Measurements from ENCODE around the gene KIFC1.

The KIFC1 gene

DNA sequence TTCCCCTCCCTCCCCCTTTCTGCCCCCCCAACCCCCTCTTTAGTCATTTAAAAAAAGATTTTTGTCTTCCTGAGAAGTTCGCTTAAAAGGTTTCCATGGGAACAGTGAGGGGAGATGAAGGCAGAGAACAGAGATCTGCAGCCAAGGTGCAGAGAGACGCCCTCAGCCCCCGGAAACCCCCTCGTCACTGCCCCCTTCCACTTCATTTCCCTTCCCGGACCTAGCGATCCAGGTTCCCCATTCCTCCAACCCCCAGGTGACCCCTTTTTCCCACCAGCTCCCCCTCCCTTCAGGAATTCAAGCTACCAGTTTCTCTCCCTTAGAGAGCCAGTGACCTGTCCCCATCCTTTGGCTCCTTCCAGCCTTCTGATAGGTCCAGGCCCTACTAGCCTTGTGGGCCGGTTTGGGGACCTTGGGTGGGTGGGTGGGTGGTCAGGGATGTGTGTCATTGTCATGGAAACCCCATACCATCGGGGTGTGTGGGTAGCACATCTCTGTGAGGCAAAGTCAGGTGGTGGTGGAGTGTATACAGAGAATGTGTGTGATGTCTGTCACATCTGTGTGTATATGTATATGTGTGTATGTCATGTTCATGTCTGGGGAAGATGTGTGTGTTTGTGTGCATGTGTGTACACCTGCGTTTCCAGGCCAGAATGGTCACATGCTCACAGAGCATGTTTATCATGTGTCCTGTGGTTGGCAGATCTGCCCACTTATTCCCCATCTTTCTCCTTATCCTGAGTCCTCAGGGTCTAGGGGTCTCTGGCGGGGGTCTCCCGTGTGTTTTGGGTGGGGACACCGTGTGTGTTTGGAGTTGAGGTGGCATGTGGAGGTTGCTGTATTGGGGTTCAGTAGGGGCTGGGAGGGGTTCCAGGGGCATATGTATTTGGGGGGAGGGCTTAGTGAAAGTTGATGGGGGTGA is 35.2 kb downstream of the KIFC1 start:
- H3K27ac Mint-ChIP-seq: peak overlapping the region; percentile 93 to 98 (median 94)
- peaks cover 15% of the 10 kb centered on the region for H3K36me3 Mint-ChIP-seq (ENCODE audit: low read depth)
- no peaks in the 10 kb centered on the region for H3K9me3 Mint-ChIP-seq
- peak overlapping the region; percentile 88 to 91 (median 90) for H3K4me3 Mint-ChIP-seq
- H3K4me1 Mint-ChIP-seq: peaks cover 77% of the 10 kb centered on the region
- TF ChIP-seq, protein P1, sequence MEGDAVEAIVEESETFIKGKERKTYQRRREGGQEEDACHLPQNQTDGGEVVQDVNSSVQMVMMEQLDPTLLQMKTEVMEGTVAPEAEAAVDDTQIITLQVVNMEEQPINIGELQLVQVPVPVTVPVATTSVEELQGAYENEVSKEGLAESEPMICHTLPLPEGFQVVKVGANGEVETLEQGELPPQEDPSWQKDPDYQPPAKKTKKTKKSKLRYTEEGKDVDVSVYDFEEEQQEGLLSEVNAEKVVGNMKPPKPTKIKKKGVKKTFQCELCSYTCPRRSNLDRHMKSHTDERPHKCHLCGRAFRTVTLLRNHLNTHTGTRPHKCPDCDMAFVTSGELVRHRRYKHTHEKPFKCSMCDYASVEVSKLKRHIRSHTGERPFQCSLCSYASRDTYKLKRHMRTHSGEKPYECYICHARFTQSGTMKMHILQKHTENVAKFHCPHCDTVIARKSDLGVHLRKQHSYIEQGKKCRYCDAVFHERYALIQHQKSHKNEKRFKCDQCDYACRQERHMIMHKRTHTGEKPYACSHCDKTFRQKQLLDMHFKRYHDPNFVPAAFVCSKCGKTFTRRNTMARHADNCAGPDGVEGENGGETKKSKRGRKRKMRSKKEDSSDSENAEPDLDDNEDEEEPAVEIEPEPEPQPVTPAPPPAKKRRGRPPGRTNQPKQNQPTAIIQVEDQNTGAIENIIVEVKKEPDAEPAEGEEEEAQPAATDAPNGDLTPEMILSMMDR (IDR thresholded peaks at IDR 0.05; ENCODE audit: unreplicated experiment in 3 of 3): no peak
- H3K27me3 Mint-ChIP-seq (ENCODE audit: low read depth): no peaks in the 10 kb centered on the region

DNA sequence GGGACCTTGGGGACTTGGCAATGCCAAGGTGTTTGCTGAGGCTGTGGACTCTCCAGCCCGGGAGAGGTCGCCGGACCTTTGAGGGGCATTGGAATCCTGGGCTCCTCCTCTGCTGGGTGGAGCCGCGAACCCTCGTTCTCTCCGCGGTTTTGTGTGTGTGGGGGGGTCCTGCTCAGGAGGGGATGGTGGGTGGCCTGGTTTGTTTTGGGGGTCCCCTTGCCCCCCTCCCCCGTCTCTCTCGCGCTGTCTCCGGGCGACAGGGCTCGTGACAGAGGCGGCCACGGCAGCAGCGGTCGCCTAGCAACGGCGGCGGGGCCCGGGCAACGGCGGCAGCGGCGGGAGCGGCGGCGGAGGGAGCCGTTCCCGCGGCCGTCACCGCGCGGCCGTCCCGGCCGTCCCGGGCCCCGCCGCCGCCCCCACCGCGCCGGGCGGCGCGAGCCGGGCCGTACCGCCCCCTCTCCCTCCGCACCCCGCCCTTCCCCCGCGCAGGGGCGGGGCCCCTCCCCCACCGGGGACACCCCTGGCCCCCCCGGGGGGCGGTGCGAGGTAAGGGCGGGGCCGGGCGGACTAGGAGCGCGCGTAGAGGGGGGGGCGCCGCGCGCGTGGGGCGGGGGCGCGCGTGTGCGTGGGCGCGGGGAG is 36.1 kb downstream of the KIFC1 start:
- Mint-ChIP-seq H3K9me3 (no peaks in the 10 kb centered on the region), H3K4me3 (peak overlapping the region; percentile 88 to 91 (median 90)), H3K27me3 (ENCODE audit: low read depth) (no peaks in the 10 kb centered on the region), H3K4me1 (peaks cover 84% of the 10 kb centered on the region), H3K36me3 (ENCODE audit: low read depth) (peaks cover 15% of the 10 kb centered on the region), H3K27ac (peak overlapping the region; percentile 93 to 98 (median 94))
- TF ChIP-seq, protein P1 (IDR thresholded peaks at IDR 0.05; ENCODE audit: unreplicated experiment in 3 of 3): no peak

DNA sequence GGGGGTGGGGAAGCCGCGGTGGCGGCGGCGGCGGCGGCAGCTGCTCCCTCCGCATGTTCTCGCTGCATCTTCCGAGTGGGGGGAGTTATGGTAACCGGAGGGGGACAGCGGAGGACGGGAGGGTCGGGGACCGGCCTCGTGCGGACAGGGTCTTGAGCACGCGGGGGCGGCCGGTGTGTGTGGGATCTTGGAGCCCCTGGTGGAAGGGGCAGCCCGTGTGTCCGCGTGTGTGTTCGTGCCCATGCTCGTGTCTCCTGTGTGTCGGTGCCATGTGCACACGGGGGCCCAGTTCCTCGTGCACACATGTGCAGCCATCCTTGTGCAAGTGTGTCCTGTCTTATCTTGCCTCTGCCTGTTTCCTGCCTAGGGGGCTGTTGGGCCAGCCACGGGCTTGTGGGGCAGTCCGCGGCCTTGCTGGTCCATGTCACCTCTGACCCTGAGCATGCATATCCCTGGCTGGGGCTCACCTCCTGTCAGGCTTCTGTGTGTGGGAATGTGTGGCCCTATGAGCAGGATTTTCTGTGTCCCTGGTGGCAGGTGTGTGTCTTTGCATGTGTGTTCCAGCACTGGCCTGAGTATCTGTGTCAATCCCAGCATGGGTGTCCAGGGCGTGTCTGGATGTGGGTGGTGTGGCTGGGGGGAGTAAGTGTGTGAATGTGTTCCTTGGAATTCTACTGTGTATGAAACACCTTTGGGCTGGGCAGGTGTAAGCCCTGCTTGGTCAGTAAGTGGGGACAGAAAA is 36.8 kb downstream of the KIFC1 start:
- Mint-ChIP-seq H3K4me3 (peak overlapping the region; percentile 92), H3K27me3 (ENCODE audit: low read depth) (no peaks in the 10 kb centered on the region), H3K36me3 (ENCODE audit: low read depth) (peaks cover 8% of the 10 kb centered on the region), H3K27ac (peak overlapping the region; percentile 62 to 90 (median 90)), H3K9me3 (no peaks in the 10 kb centered on the region), H3K4me1 (peaks cover 83% of the 10 kb centered on the region)
- TF ChIP-seq, protein P1 (IDR thresholded peaks at IDR 0.05; ENCODE audit: unreplicated experiment in 3 of 3): peak; percentile 29 to 45 (median 40)

DNA sequence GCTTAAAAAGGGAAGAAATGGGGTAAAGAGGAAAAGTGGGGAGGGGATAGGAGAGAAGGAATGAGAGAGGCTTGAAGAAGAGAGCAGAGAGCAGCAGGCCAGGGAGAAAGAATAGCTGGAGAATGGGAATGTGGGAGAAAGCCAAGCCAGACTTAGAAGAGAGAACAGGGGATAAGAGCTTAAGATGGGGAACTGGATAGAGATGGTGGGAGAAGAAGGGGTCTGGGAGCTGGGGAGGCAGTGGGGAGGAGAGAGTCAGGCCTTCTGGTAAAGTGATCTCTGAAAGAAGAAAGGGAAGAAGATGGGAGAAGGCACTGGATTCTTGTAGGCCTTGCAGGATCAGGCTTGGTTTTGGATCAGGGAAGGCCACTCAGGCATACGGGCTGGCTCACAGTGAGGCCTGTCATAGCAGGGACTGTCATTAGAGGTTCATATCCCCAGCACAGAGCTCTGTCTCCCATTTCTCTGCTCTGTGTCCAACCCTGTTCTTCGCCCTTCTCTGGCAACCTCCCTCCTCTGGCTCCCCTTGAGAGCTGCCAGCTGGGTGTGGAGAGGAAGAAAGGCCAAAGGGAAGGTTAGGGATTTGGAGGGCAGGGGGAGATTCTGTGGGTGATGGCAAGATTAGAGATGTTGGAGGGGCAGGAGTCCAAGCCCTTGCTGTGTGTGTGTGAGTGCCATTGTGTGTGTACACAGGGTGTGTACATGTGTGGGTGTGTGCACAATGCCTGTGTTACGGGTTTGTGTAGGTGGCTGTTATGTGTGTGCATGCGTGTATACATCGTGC is 37.5 kb downstream of the KIFC1 start:
- H3K27ac Mint-ChIP-seq: peak overlapping the region; percentile 62 to 90 (median 90)
- peaks cover 82% of the 10 kb centered on the region for H3K4me1 Mint-ChIP-seq
- peaks cover under 1% of the 10 kb centered on the region for H3K36me3 Mint-ChIP-seq (ENCODE audit: low read depth)
- no peaks in the 10 kb centered on the region for H3K27me3 Mint-ChIP-seq (ENCODE audit: low read depth)
- TF ChIP-seq, protein P1 (IDR thresholded peaks at IDR 0.05; ENCODE audit: unreplicated experiment in 3 of 3): no peak
- H3K4me3 Mint-ChIP-seq: peak overlapping the region; percentile 92
- H3K9me3 Mint-ChIP-seq: no peaks in the 10 kb centered on the region

DNA sequence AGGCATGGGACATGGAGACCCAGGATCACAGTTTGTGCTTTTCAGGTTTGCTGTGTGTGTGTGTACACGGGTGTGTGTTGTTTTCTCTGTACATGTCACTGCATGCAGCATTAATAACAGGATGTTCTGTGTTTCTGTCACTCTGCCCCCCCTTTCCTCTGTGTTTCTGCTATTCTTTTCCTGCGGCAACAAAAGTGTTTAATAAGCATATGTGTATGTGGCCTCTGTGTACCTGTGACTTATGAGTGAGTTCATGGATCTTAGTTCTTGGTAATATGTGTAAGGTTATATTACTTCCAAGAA is 38.1 kb downstream of the KIFC1 start:
- peak overlapping the region; percentile 62 to 90 (median 90) for H3K27ac Mint-ChIP-seq
- no peaks in the 10 kb centered on the region for H3K9me3 Mint-ChIP-seq
- H3K36me3 Mint-ChIP-seq (ENCODE audit: low read depth): no peaks in the 10 kb centered on the region
- peaks cover 79% of the 10 kb centered on the region for H3K4me1 Mint-ChIP-seq
- H3K27me3 Mint-ChIP-seq (ENCODE audit: low read depth): no peaks in the 10 kb centered on the region
- peak overlapping the region; percentile 92 for H3K4me3 Mint-ChIP-seq
- TF ChIP-seq, protein P1 (IDR thresholded peaks at IDR 0.05; ENCODE audit: unreplicated experiment in 3 of 3): no peak
